Suprapubic skin (tissue), 4 donors: Measurements from ENCODE around the gene LRRTM3. TPM values are rescaled to one million over a fixed set of nuclear protein-coding genes. Genes with fewer than 3 reads are reported as not detected.

ENCODE experiments used
- DNase-seq, 2 donors: peaks; one replicate each; pipeline ENCODE4 v3.0.0-alpha.2; 2019; ENCODE audit warnings: low spot score in 2 of 2
- H3K27ac ChIP-seq: fragments of 200-600 bp; sonication (generic); one replicate; pipeline ENCODE4 v1.5.1; 2019
- H3K27me3 ChIP-seq: fragments of 200-600 bp; sonication (generic); one replicate; pipeline ENCODE4 v1.5.1; 2019
- H3K36me3 ChIP-seq: fragments of 200-600 bp; sonication (generic); one replicate; pipeline ENCODE4 v1.5.1; 2019
- H3K4me1 ChIP-seq: fragments of 200-600 bp; sonication (generic); one replicate; pipeline ENCODE4 v1.5.1; 2019
- H3K4me3 ChIP-seq: fragments of 200-600 bp; sonication (generic); one replicate; pipeline ENCODE4 v1.5.1; 2019; ENCODE audit warnings: mild to moderate bottlenecking
- H3K9me3 ChIP-seq: fragments of 200-600 bp; sonication (generic); one replicate; pipeline ENCODE4 v1.5.1; 2019
- EP300 ChIP-seq: sonication (generic); formaldehyde crosslinking; IDR thresholded peaks from one replicate; pipeline ENCODE4 v1.6.1; 2017; ENCODE audit warnings: antibody characterized with exemption
- POLR2A ChIP-seq, 2 donors: fragments of 450-650 bp; IDR thresholded peaks; one replicate each; pipeline ENCODE4 v1.6.1; 2017; ENCODE audit warnings: antibody characterized with exemption in 2 of 2, mild to moderate bottlenecking in 2 of 2, moderate library complexity in 2 of 2
- POLR2AphosphoS5 ChIP-seq, 3 donors: sonication (generic); formaldehyde crosslinking; IDR thresholded peaks; one replicate each; pipeline ENCODE4 v1.6.1; 2017; ENCODE audit warnings: antibody characterized with exemption in 3 of 3
- WGBS: methylation state at CpG from one replicate; pipeline ENCODE4 v1.1.5; 2018; 5-methylcytosine and 5-hydroxymethylcytosine counted together
- total RNA-seq, 4 donors: library from RNA; depleted of rRNA; stranded (reverse); fragments of >200 nt; gene quantifications; one replicate each; pipeline ENCODE4 v1.1.0, GENCODE V29; 2016
- TF ChIP-seq, protein P1 (sequence below), 2 donors: fragments of 200-600 bp in 1 of 2; fragments of 450-650 bp in 1 of 2; sonication (generic) in 1 of 2; IDR thresholded peaks; one replicate each; pipeline ENCODE4 v1.5.1; 2016 to 2019; ENCODE audit warnings: antibody characterized with exemption in 2 of 2, mild to moderate bottlenecking in 1 of 2, moderate library complexity in 1 of 2

LRRTM3 gene
- total RNA-seq, 4 donors from 2014 or later: not detected

DNA sequence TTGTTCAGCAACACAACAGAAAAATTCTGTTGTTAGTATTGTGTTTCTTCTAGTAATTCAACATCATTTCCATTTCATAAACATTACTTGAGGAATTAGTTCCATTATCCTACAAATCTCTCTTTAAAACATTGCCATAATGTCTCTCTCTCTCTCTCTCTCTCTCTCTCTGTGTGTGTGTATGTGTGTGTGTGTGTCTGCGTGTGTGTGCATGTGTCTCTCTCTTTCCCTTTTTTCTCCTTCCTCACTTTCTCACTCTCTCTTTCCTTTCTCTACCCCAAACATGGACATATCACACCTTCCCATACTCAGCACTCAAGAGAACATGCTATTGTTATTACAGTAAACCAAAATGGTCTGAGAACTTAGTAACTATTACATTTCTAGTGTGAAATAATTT, 16.6 kb downstream of the LRRTM3 start:
- H3K27ac ChIP-seq: no peak overlapping the region
- no peaks in the 10 kb centered on the region for H3K27me3 ChIP-seq
- WGBS: 89% methylated on average over 1 of the region's 1 CpG
- H3K4me1 ChIP-seq: no peaks in the 10 kb centered on the region
- H3K4me3 ChIP-seq: no peak overlapping the region
- no peaks in the 10 kb centered on the region for H3K9me3 ChIP-seq
- TF ChIP-seq POLR2AphosphoS5 (IDR thresholded peaks at IDR 0.05): no peak
- TF ChIP-seq, protein P1, sequence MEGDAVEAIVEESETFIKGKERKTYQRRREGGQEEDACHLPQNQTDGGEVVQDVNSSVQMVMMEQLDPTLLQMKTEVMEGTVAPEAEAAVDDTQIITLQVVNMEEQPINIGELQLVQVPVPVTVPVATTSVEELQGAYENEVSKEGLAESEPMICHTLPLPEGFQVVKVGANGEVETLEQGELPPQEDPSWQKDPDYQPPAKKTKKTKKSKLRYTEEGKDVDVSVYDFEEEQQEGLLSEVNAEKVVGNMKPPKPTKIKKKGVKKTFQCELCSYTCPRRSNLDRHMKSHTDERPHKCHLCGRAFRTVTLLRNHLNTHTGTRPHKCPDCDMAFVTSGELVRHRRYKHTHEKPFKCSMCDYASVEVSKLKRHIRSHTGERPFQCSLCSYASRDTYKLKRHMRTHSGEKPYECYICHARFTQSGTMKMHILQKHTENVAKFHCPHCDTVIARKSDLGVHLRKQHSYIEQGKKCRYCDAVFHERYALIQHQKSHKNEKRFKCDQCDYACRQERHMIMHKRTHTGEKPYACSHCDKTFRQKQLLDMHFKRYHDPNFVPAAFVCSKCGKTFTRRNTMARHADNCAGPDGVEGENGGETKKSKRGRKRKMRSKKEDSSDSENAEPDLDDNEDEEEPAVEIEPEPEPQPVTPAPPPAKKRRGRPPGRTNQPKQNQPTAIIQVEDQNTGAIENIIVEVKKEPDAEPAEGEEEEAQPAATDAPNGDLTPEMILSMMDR (IDR thresholded peaks at IDR 0.05): no peak
- no peak for TF ChIP-seq EP300
- TF ChIP-seq POLR2A (IDR thresholded peaks at IDR 0.05): no peak
- no peaks in the 10 kb centered on the region for H3K36me3 ChIP-seq
- DNase-seq: no peak

DNA sequence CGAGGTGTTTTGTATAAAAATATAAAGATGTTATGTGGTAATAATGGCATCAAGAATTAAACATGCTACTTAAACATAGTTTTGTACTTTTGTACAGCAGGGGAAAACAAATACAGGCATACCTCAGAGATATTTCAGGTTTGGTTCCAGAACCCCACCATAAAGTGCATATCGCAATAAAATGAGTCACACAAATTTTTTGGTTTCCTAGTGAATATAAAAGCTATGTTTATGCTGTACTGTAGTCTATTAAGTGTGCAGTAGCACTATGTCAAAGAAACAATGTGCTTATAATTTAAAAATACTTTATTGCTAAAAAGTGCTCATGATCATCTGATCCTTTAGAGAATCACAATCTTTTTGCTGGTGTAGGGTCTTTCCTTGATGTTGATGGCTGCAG, 17.8 kb downstream of the LRRTM3 start:
- 93% methylated on average over 2 of the region's 2 CpGs for WGBS
- TF ChIP-seq EP300: no peak
- TF ChIP-seq POLR2A (IDR thresholded peaks at IDR 0.05): no peak
- TF ChIP-seq, protein P1 (IDR thresholded peaks at IDR 0.05): no peak
- TF ChIP-seq POLR2AphosphoS5 (IDR thresholded peaks at IDR 0.05): no peak
- H3K9me3 ChIP-seq: no peaks in the 10 kb centered on the region

DNA sequence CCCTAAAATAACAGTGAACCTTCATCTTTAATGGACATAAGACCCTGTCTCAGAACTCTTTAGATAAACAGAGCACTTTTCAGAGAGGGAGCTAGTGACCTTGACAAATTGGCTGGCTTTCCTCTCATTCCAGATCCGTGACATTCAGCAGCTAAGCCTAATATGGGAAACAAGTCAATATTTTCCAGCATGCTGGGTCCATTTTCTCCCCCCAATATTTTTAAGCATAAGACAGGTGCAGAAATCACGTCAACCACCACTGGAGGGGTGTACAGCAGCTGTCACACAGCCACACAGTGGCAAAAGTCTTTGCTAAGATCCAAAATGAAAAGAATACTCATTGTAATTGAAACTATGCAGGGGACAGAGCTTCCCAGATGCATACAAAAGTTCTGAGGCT, 26.1 kb downstream of the LRRTM3 start:
- no peaks in the 10 kb centered on the region for H3K4me1 ChIP-seq
- DNase-seq: no peak
- no peak overlapping the region for H3K4me3 ChIP-seq
- H3K36me3 ChIP-seq: no peaks in the 10 kb centered on the region
- 75% methylated on average over 2 of the region's 2 CpGs for WGBS
- no peak overlapping the region for H3K27ac ChIP-seq
- TF ChIP-seq, protein P1 (IDR thresholded peaks at IDR 0.05): no peak
- TF ChIP-seq POLR2A (IDR thresholded peaks at IDR 0.05) (no peak), EP300 (no peak), POLR2AphosphoS5 (IDR thresholded peaks at IDR 0.05) (no peak)
- H3K9me3 ChIP-seq: no peaks in the 10 kb centered on the region
- H3K27me3 ChIP-seq: no peaks in the 10 kb centered on the region

More for the DNA sequence above, 17.8 kb downstream of the LRRTM3 start:
- no peaks in the 10 kb centered on the region for H3K36me3 ChIP-seq
- H3K27ac ChIP-seq: no peak overlapping the region
- DNase-seq: no peak
- no peak overlapping the region for H3K4me3 ChIP-seq
- no peaks in the 10 kb centered on the region for H3K27me3 ChIP-seq
- H3K4me1 ChIP-seq: no peaks in the 10 kb centered on the region

DNA sequence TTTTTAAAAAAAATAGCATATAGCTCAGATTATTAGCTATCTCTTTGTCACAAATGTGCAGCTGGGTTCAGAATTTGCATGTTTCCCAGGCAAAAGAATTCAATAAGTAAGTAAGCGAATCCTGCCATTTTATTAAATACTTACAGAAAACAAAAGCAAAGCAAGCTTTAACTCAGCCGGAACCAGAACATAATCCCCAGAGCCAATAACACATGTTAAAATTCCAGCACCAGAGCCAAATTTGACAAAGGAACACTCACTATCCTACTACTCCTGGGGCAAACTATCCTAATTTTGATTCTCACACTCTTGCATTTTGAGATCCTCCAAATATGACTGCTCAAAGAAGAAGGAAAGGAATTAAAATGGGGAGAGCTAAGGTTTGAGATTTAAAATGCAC, 32.6 kb downstream of the LRRTM3 start:
- Histone ChIP-seq H3K4me1 (no peaks in the 10 kb centered on the region), H3K4me3 (no peak overlapping the region), H3K36me3 (no peaks in the 10 kb centered on the region), H3K27me3 (no peaks in the 10 kb centered on the region), H3K27ac (no peak overlapping the region), H3K9me3 (no peaks in the 10 kb centered on the region)
- WGBS: 31% methylated on average over 2 of the region's 2 CpGs
- TF ChIP-seq, protein P1 (IDR thresholded peaks at IDR 0.05): no peak
- TF ChIP-seq POLR2AphosphoS5 (IDR thresholded peaks at IDR 0.05) (no peak), EP300 (no peak), POLR2A (IDR thresholded peaks at IDR 0.05) (no peak)
- DNase-seq: no peak

DNA sequence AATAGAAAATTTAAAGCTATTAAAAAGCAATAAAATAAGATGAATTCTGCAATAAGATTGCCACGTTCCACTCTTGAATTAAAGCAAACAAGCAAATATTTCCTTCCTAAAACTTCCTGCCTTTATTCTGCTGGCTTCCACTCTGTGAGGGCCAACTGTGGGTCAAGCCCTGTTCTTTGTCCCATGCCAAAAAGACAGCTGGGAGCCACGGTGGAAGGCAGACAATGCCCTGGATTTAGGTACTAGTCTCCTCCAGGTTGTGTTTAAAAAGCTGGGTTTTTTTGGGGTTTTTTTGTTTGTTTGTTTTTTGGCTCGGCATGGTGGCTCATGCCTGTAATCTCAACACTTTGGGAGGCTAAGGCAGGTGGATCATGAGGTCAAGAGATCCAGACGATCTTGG, 39.1 kb downstream of the LRRTM3 start:
- no peak overlapping the region for H3K4me3 ChIP-seq
- WGBS: 70% methylated on average over 4 of the region's 4 CpGs
- no peaks in the 10 kb centered on the region for H3K4me1 ChIP-seq
- H3K27ac ChIP-seq: no peak overlapping the region
- TF ChIP-seq, protein P1 (IDR thresholded peaks at IDR 0.05): no peak
- TF ChIP-seq POLR2AphosphoS5 (IDR thresholded peaks at IDR 0.05) (no peak), POLR2A (IDR thresholded peaks at IDR 0.05) (no peak), EP300 (no peak)
- H3K9me3 ChIP-seq: no peaks in the 10 kb centered on the region
- H3K27me3 ChIP-seq: no peaks in the 10 kb centered on the region
- no peak for DNase-seq
- no peaks in the 10 kb centered on the region for H3K36me3 ChIP-seq
